K562 (cell line): ENCODE data around the gene MAML1. TPM values are rescaled to one million over a fixed set of nuclear protein-coding genes. Genes with fewer than 3 reads are reported as not detected.
A peak's percentile ranks its signal among the peaks of the same experiment; 100 is the strongest.

ENCODE experiments used
- ATAC-seq: fragments of 200-7000 bp; cut with Tn5 transposase; 3 replicates; pipeline ENCODE4 v1.9.1; 2020; ENCODE audit warnings: moderate library complexity
- BruUV-seq: library from RNA; stranded (reverse); fragments of 400-500 nt; replicated peaks from 2 replicates; lab custom pipeline; 2021; lab: Mats Ljungman, UMichigan
- CTCF ChIA-PET: fragments of 300-600 bp; formaldehyde crosslinking; extraction: SDS; loops from one replicate; lab custom pipeline; 2021; ENCODE audit warnings: low intra/inter-chr PET ratio; lab: Yijun Ruan, JAX
- POLR2A ChIA-PET: fragments of 300-600, 350-650 bp; sonication (Branson Sonifier 250); formaldehyde crosslinking; extraction: SDS; loops from one replicate; lab custom pipeline; 2021; ENCODE audit warnings: antibody characterized with exemption, inconsistent platforms; lab: Yijun Ruan, JAX
- DNase-seq, 4 experiments: peaks; one replicate each; pipeline versions ENCODE4 v3.0.0 to v3.0.0-alpha.2; 2011 to 2018; ENCODE audit warnings: low spot score in 3 of 4, mixed read lengths in 3 of 4; ENCODE audit errors: extremely low read depth in 1 of 4
- FAIRE-seq: peaks from 2 replicates; lab custom pipeline; 2011; peaks lifted over from hg19 to GRCh38; lab: Jason Lieb, UNC
- H2AFZ ChIP-seq: 2 replicates; pipeline ENCODE4 v1.6.0; 2011; ENCODE audit warnings: low read depth, low read length, control low read depth, inconsistent platforms
- H3K27ac ChIP-seq: fragments of 200-600 bp; 3 replicates; pipeline ENCODE4 v1.8.0; 2011; ENCODE audit warnings: low read depth, mild to moderate bottlenecking, control low read depth, inconsistent platforms, low read length, moderate library complexity, mixed read lengths; ENCODE audit errors: extremely low read depth
- H3K27me3 ChIP-seq, 2 experiments: fragments of 300-600 bp in 1 of 2; 2 replicates in 1 of 2; 3 replicates in 1 of 2; pipeline versions ENCODE4 v1.6.0 to v1.8.0; 2011; ENCODE audit warnings: inconsistent platforms in 2 of 2, low read length in 2 of 2, mild to moderate bottlenecking in 1 of 2, mixed read lengths in 1 of 2, moderate library complexity in 1 of 2; ENCODE audit not compliant: control insufficient read depth in 2 of 2, insufficient read depth in 2 of 2
- H3K36me3 ChIP-seq: fragments of 300-600 bp; 3 replicates; pipeline ENCODE4 v1.8.0; 2011; ENCODE audit warnings: mild to moderate bottlenecking, low read length, inconsistent platforms; ENCODE audit not compliant: control insufficient read depth, insufficient read depth
- H3K4me1 ChIP-seq, 2 experiments: fragments of 200-600 bp in 1 of 2; replicated peaks in 1 of 2; 2 replicates in 1 of 2; 3 replicates in 1 of 2; pipeline versions ENCODE4 v1.5.1 to v1.8.0; 2011; ENCODE audit warnings: inconsistent platforms in 2 of 2, low read length in 2 of 2, mild to moderate bottlenecking in 1 of 2, mixed read lengths in 1 of 2, moderate library complexity in 1 of 2; ENCODE audit not compliant: control insufficient read depth in 2 of 2, insufficient read depth in 2 of 2
- H3K4me2 ChIP-seq: 2 replicates; pipeline ENCODE4 v1.6.1; 2011; ENCODE audit warnings: low read length, control low read depth, inconsistent platforms, mixed read lengths; ENCODE audit not compliant: insufficient read depth
- H3K4me3 ChIP-seq: fragments of 200-600 bp; sonication (generic), shearing (Covaris generic); 2 replicates; pipeline ENCODE4 v1.5.1; 2016; ENCODE audit warnings: control low read depth, inconsistent platforms
- H3K79me2 ChIP-seq: fragments of 200-600 bp; 3 replicates; pipeline ENCODE4 v1.8.0; 2011; ENCODE audit warnings: low read length, inconsistent platforms; ENCODE audit not compliant: control insufficient read depth, insufficient read depth
- H3K9ac ChIP-seq, 2 experiments: 2 replicates each; pipeline versions ENCODE4 v1.6.0 to v1.6.1; 2011; ENCODE audit warnings: low read depth in 2 of 2, low read length in 2 of 2, control low read depth in 1 of 2, inconsistent platforms in 1 of 2, mild to moderate bottlenecking in 1 of 2, mixed read lengths in 1 of 2; ENCODE audit not compliant: insufficient read depth in 1 of 2
- H3K9me1 ChIP-seq: one replicate; pipeline ENCODE4 v1.6.0; 2011; ENCODE audit warnings: inconsistent platforms, mild to moderate bottlenecking, low read length, moderate library complexity; ENCODE audit not compliant: control insufficient read depth, insufficient read depth
- H3K9me3 ChIP-seq: replicated peaks from 2 replicates; pipeline ENCODE4 v1.5.1; 2011; ENCODE audit warnings: low read depth, low read length, inconsistent platforms; ENCODE audit not compliant: control insufficient read depth, insufficient read depth
- H4K20me1 ChIP-seq: replicated peaks from 2 replicates; pipeline ENCODE4 v1.6.1; 2011; ENCODE audit warnings: low read length, inconsistent platforms, mixed read lengths; ENCODE audit not compliant: control insufficient read depth, insufficient read depth
- ATF1 ChIP-seq, 2 experiments: fragments of 450-650 bp in 1 of 2; IDR thresholded peaks; 2 replicates each; pipeline ENCODE4 v1.6.1; 2016; ENCODE audit warnings: missing compliant biosample characterization in 1 of 2, missing genetic modification characterization in 1 of 2
- CREB1 ChIP-seq, 2 experiments: sonication (generic) in 1 of 2; formaldehyde crosslinking in 1 of 2; IDR thresholded peaks; 2 replicates each; pipeline versions ENCODE4 v1.6.1 to v1.8.0; 2012 to 2022; ENCODE audit warnings: inconsistent platforms in 1 of 2, mild to moderate bottlenecking in 1 of 2, missing genetic modification reagents in 1 of 2, moderate library complexity in 1 of 2
- ERF ChIP-seq: fragments of 450-650 bp; formaldehyde crosslinking; IDR thresholded peaks from 2 replicates; pipeline ENCODE4 v1.4.0; 2020; ENCODE audit warnings: mild to moderate bottlenecking, mixed read lengths
- MNT ChIP-seq, 2 experiments: fragments of 450-650 bp; conservative IDR thresholded peaks; 2 replicates each; pipeline ENCODE4 v1.6.1; 2017; ENCODE audit warnings: mild to moderate bottlenecking in 2 of 2, moderate library complexity in 2 of 2
- MYBL2 ChIP-seq, 2 experiments: fragments of 450-650 bp in 1 of 2; sonication (generic) in 1 of 2; formaldehyde crosslinking in 1 of 2; IDR thresholded peaks; 2 replicates each; pipeline versions ENCODE4 v1.6.1 to v1.8.1; 2017 to 2022; ENCODE audit warnings: borderline replicate concordance in 1 of 2, inconsistent platforms in 1 of 2, low read depth in 1 of 2, mild to moderate bottlenecking in 1 of 2, missing genetic modification reagents in 1 of 2, moderate library complexity in 1 of 2
- MYC ChIP-seq, 2 experiments: fragments of 250-450 bp in 1 of 2; sonication (Bioruptor Pico) in 1 of 2; IDR thresholded peaks; 2 replicates each; pipeline versions ENCODE4 v1.5.1 to v1.6.1; 2012 to 2021; ENCODE audit warnings: low read depth in 2 of 2, borderline replicate concordance in 1 of 2, improper control_type of control experiment in 1 of 2, low read length in 1 of 2, mild to moderate bottlenecking in 1 of 2, moderate library complexity in 1 of 2
- POU5F1 ChIP-seq: fragments of 150-350 bp; IDR thresholded peaks from 2 replicates; pipeline ENCODE4 v1.6.1; 2014; ENCODE audit warnings: borderline replicate concordance, low read length, low read depth, mild to moderate bottlenecking; ENCODE audit not compliant: partially characterized antibody
- RBBP5 ChIP-seq: fragments of 200-600 bp; sonication (generic); IDR thresholded peaks from 2 replicates; pipeline ENCODE4 v1.6.1; 2012; ENCODE audit warnings: borderline replicate concordance, mild to moderate bottlenecking, low read length, control low read depth, inconsistent platforms; ENCODE audit not compliant: insufficient read depth, poor library complexity, severe bottlenecking
- RBM22 ChIP-seq: fragments of 200-400 bp; formaldehyde crosslinking; IDR thresholded peaks from 2 replicates; pipeline ENCODE4 v1.6.1; 2018; ENCODE audit warnings: low read length, low read depth; ENCODE audit not compliant: poor library complexity, severe bottlenecking
- SPI1 ChIP-seq: IDR thresholded peaks from 2 replicates; pipeline ENCODE4 v1.6.1; 2011; ENCODE audit warnings: low read depth, low read length, control low read depth, borderline replicate concordance
- TAF1 ChIP-seq: IDR thresholded peaks from 2 replicates; pipeline ENCODE4 v1.6.1; 2011; ENCODE audit warnings: mild to moderate bottlenecking, low read length, moderate library complexity; ENCODE audit not compliant: insufficient read depth, control insufficient read depth, severe bottlenecking; ENCODE audit errors: extremely low read depth
- ZNF232 ChIP-seq: sonication (generic); formaldehyde crosslinking; IDR thresholded peaks from 2 replicates; pipeline ENCODE4 v1.8.0; 2022; ENCODE audit warnings: mild to moderate bottlenecking, missing genetic modification reagents
- WGBS: fragments of 100-300 bp; shearing (Covaris generic); methylation state at CpG from one replicate; pipeline ENCODE4 v1.1.6; 2016; ENCODE audit warnings: low coverage, mixed read lengths; ENCODE audit not compliant: insufficient coverage; ENCODE audit errors: missing lambda C conversion rate; 5-methylcytosine and 5-hydroxymethylcytosine counted together
- in situ Hi-C: fragments of 300-500 bp; cut with MboI; formaldehyde crosslinking; loops from 4 replicates; pipeline ENCODE4 v1.15.0; 2018; ENCODE audit warnings: inconsistent platforms, mixed read lengths
- intact Hi-C: fragments of 100-400 bp; cut with micrococcal nuclease; formaldehyde crosslinking; loops from 2 replicates; pipeline ENCODE4 v1.14.2; 2022
- polyA plus RNA-seq, 8 experiments: library from polyadenylated mRNA; depleted of rRNA in 4 of 8; stranded (reverse) in 5 of 8; unstranded in 3 of 8; fragments of >200 nt; fragmentation: Nextera tagmentation in 2 of 8; fragmentation: Illumina TruSeq in 1 of 8; extraction: Ambion mirVana in 2 of 8; extraction: Trizol in 1 of 8; gene quantifications; 2 replicates each; pipeline versions ENCODE4 v1.2.1 to v1.2.3, GENCODE V29; 2011 to 2014; ENCODE audit warnings: inconsistent platforms in 1 of 8, missing spikeins in 1 of 8
- total RNA-seq, 7 experiments: library from RNA; depleted of rRNA in 6 of 7; stranded (reverse); fragments of >200 nt in 6 of 7; fragmentation: Illumina TruSeq in 2 of 7; extraction: Trizol in 2 of 7; gene quantifications; 2 replicates each; pipeline versions ENCODE4 v1.2.1 to v1.2.3, GENCODE V29; 2011 to 2021; ENCODE audit warnings: low replicate concordance in 1 of 7
- TF ChIP-seq, protein P1 (sequence below): sonication (generic); formaldehyde crosslinking; IDR thresholded peaks from 2 replicates; pipeline ENCODE4 v1.9.0; 2022; ENCODE audit warnings: mild to moderate bottlenecking, missing genetic modification reagents
- TF ChIP-seq, protein P2 (sequence below), 2 experiments: fragments of 200-800 bp in 1 of 2; sonication (Bioruptor generic) in 1 of 2; sonication (generic) in 1 of 2; formaldehyde crosslinking in 1 of 2; IDR thresholded peaks in 1 of 2; conservative IDR thresholded peaks in 1 of 2; 2 replicates each; pipeline versions ENCODE4 v1.5.0 to v1.6.1; 2016 to 2020; ENCODE audit warnings: missing compliant biosample characterization in 1 of 2, missing genetic modification characterization in 1 of 2, missing genetic modification reagents in 1 of 2

The MAML1 gene
- total and polyA plus RNA-seq, 9 of the 15 experiments (the other 6 are each of a cell fraction or from before 2014, with no cell fraction given): 0.32 to 18.4 (median 7.0) TPM

DNA sequence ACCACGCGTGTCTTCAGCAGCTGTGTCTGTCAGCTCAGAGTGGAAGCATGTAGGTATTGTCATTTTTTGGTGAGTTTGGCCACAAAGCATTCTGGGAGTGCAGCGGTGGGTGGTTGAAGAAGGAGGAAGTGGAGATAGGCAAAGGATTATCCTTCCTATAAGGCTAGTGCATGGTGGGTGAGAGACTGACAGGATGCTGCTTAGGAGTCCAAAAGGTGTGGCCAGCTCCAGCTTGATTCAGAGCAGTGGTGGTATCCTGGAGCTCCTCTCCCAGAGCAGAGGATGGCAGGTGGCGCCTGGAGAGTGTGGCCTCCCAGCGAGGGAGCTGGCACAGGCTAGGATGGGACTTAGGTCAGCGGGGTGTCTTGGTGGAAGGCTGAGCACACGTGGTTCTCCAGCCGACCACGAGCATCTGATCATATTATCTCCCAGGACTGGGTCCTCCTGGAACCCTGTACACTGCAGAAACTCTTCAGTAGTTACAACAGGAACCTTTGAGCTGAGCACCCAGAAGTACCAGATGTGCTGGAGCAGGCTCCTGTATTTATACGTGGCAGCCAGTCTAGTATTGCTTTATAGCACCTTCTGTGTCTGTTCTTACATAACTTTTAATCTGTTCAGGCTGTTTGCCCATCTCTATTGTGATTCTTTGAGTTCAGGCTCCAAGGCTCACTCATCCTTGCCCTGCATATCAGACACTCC is 29.6 kb downstream of the MAML1 start:
- in situ Hi-C loops: no loop called here
- H3K36me3 ChIP-seq: peaks cover 31% of the 10 kb centered on the region
- peaks cover 27 to 52% of the 10 kb centered on the region in 2 experiments for H3K4me1 ChIP-seq
- 0 out of 2 replicates have a peak overlapping the region, but pooled peaks have one; percentile 1 for H2AFZ ChIP-seq
- H3K79me2 ChIP-seq: peaks cover 84% of the 10 kb centered on the region
- FAIRE-seq (peak; percentile 59), ATAC-seq (peak; percentile 79), DNase-seq (peak; percentile 43 to 66 (median 58))
- no peaks in the 10 kb centered on the region for H3K9me3 ChIP-seq
- H4K20me1 ChIP-seq: peaks cover 49% of the 10 kb centered on the region
- peak overlapping the region; percentile 21 to 26; a peak in 2 of 4 replicates for H3K9ac ChIP-seq
- CTCF ChIA-PET: interaction anchor here (0.8 to 1.2 kb wide), 3 partner anchors 60 to 95 kb away, joined by 3 read pairs; no protein-coding TSS in a partner anchor
- WGBS: 15% methylated on average over 10 of the region's 10 CpGs
- H3K9me1 ChIP-seq: peaks cover 21% of the 10 kb centered on the region
- H3K4me3 ChIP-seq: no peak overlapping the region
- H3K27ac ChIP-seq: peak overlapping the region; percentile 59
- POLR2A ChIA-PET: interaction anchor here (0.8 to 1.5 kb wide), 6 partner anchors 10 to 58 kb away, joined by 3 to 6 read pairs (median 4); partner anchors contain the start of gene SQSTM1
- BruUV-seq: no TSS peak
- intact Hi-C loops: loop anchor here (1.0 to 5.0 kb wide), 2 partner anchors 59 to 330 kb away; no protein-coding TSS in a partner anchor
- H3K4me2 ChIP-seq: peak overlapping the region; percentile 63
- no peaks in the 10 kb centered on the region for H3K27me3 ChIP-seq
- no peak for TF ChIP-seq RBM22
- no peak for TF ChIP-seq MYBL2 (IDR thresholded peaks at IDR 0.05; ENCODE audit: low read depth)
- no peak for TF ChIP-seq MYBL2 (CRISPR knock-in tag; IDR thresholded peaks at IDR 0.05; ENCODE audit: borderline replicate concordance)
- TF ChIP-seq ERF: no peak
- no peak for TF ChIP-seq ZNF232 (CRISPR knock-in tag)
- TF ChIP-seq, protein P1, sequence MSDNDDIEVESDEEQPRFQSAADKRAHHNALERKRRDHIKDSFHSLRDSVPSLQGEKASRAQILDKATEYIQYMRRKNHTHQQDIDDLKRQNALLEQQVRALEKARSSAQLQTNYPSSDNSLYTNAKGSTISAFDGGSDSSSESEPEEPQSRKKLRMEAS: peak; percentile 54; the same call in 1 of the 2 replicates
- TF ChIP-seq, protein P2, sequence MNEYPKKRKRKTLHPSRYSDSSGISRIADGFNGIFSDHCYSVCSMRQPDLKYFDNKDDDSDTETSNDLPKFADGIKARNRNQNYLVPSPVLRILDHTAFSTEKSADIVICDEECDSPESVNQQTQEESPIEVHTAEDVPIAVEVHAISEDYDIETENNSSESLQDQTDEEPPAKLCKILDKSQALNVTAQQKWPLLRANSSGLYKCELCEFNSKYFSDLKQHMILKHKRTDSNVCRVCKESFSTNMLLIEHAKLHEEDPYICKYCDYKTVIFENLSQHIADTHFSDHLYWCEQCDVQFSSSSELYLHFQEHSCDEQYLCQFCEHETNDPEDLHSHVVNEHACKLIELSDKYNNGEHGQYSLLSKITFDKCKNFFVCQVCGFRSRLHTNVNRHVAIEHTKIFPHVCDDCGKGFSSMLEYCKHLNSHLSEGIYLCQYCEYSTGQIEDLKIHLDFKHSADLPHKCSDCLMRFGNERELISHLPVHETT (CRISPR knock-in tag; conservative IDR thresholded peaks at IDR 0.05 in 1 of 2, IDR thresholded peaks at IDR 0.05 in 1 of 2): no peak
- no peak for TF ChIP-seq ATF1 (CRISPR knock-in tag; IDR thresholded peaks at IDR 0.05)
- TF ChIP-seq ATF1 (tag; IDR thresholded peaks at IDR 0.05): no peak
- TF ChIP-seq TAF1: no peak
- TF ChIP-seq MNT (conservative IDR thresholded peaks at IDR 0.05): peak; percentile 46 to 72
- TF ChIP-seq SPI1: peak; percentile 97
- TF ChIP-seq MYC (IDR thresholded peaks at IDR 0.05; ENCODE audit: low read depth, low read length): peak; percentile 38; the same call in 1 of the 2 replicates
- TF ChIP-seq MYC (CRISPR knock-in tag; IDR thresholded peaks at IDR 0.05; ENCODE audit: borderline replicate concordance, low read depth): no peak
- TF ChIP-seq POU5F1: no peak
- TF ChIP-seq RBBP5: no peak
- no peak for TF ChIP-seq CREB1 (IDR thresholded peaks at IDR 0.05)
- TF ChIP-seq CREB1 (CRISPR knock-in tag; IDR thresholded peaks at IDR 0.05): no peak
